ENCODE results near the gene PAPPA2.
A peak's percentile ranks its signal among the peaks of the same experiment; 100 is the strongest.

The PAPPA2 gene

GRCh38 chr1:176701151-176701866 lies 238.3 kb downstream of the PAPPA2 start:
- H3K4me3 ChIP-seq (ENCODE audit: low read length) = no peak overlapping the region
- TF ChIP-seq CTCF (conservative IDR thresholded peaks at IDR 0.05; ENCODE audit: low read length) = no peak
- no peak for DNase-seq (ENCODE audit: low read depth)

- TF ChIP-seq CTCF (conservative IDR thresholded peaks at IDR 0.05; ENCODE audit: low read length) = no peak
- H3K4me3 ChIP-seq (ENCODE audit: low read length) = no peak overlapping the region
- no peak for DNase-seq (ENCODE audit: low read depth)
Measured at GRCh38 chr1:176702901-176703300, 239.9 kb downstream of the PAPPA2 start.

GRCh38 chr1:176705585-176705984 lies 242.6 kb downstream of the PAPPA2 start:
- peak; percentile 8; the same call in 1 of the 2 replicates for TF ChIP-seq CTCF (conservative IDR thresholded peaks at IDR 0.05; ENCODE audit: low read length)
- H3K4me3 ChIP-seq (ENCODE audit: low read length) = no peak overlapping the region
- DNase-seq (ENCODE audit: low read depth) = no peak

- DNase-seq (ENCODE audit: low read depth) = no peak
- no peak overlapping the region for H3K4me3 ChIP-seq (ENCODE audit: low read length)
- TF ChIP-seq CTCF (conservative IDR thresholded peaks at IDR 0.05; ENCODE audit: low read length) = no peak
Measured at GRCh38 chr1:176717066-176717750, 254.2 kb downstream of the PAPPA2 start.

GRCh38 chr1:176719447-176719846 lies 256.5 kb downstream of the PAPPA2 start:
- TF ChIP-seq CTCF (conservative IDR thresholded peaks at IDR 0.05; ENCODE audit: low read length) = no peak
- DNase-seq (ENCODE audit: low read depth) = no peak

GRCh38 chr1:176720838-176721237 lies 257.9 kb downstream of the PAPPA2 start:
- TF ChIP-seq CTCF (conservative IDR thresholded peaks at IDR 0.05; ENCODE audit: low read length) = no peak
- no peak for DNase-seq (ENCODE audit: low read depth)
- H3K4me3 ChIP-seq (ENCODE audit: low read length) = no peak overlapping the region

More at GRCh38 chr1:176719447-176719846, 256.5 kb downstream of the PAPPA2 start:
- no peak overlapping the region for H3K4me3 ChIP-seq (ENCODE audit: low read length)

- no peak overlapping the region for H3K4me3 ChIP-seq (ENCODE audit: low read length)
- no peak for DNase-seq (ENCODE audit: low read depth)
- no peak for TF ChIP-seq CTCF (conservative IDR thresholded peaks at IDR 0.05; ENCODE audit: low read length)
Measured at GRCh38 chr1:176733661-176734060, 270.7 kb downstream of the PAPPA2 start.

Measured in AG10803 (cell line).